H1 (cell line): ENCODE results near the gene PRRX2. TPM values are rescaled to one million over a fixed set of nuclear protein-coding genes. Genes with fewer than 3 reads are reported as not detected.

Source experiments
- CTCF ChIA-PET: fragments of 300-600 bp; sonication (Branson Sonifier 250); formaldehyde crosslinking; loops from one replicate; lab custom pipeline; 2021; ENCODE audit not compliant: partially characterized antibody; lab: Charles Lee
- POLR2A ChIA-PET: fragments of 300-600 bp; sonication (Branson Sonifier 250); formaldehyde crosslinking; loops from one replicate; lab custom pipeline; 2021; ENCODE audit warnings: inconsistent platforms; ENCODE audit not compliant: partially characterized antibody; lab: Charles Lee
- DNase-seq, 2 experiments: peaks; one replicate each; pipeline versions ENCODE4 v3.0.0 to v3.0.0-alpha.2; 2010 to 2022; ENCODE audit warnings: low spot score in 2 of 2, low read depth in 1 of 2, mixed read lengths in 1 of 2
- FAIRE-seq: peaks from 2 replicates; lab custom pipeline; 2011; peaks lifted over from hg19 to GRCh38; lab: Jason Lieb, UNC
- H2AFZ ChIP-seq: 2 replicates; pipeline ENCODE4 v1.8.1; 2012; ENCODE audit warnings: low read length, inconsistent platforms
- H2AK5ac ChIP-seq: 2 replicates; pipeline ENCODE4 v1.6.1; 2013; ENCODE audit warnings: low read depth, low read length
- H2BK120ac ChIP-seq: replicated peaks from 2 replicates; pipeline ENCODE3; 2013; ENCODE audit warnings: low read depth, low read length, inconsistent platforms
- H2BK12ac ChIP-seq: 2 replicates; pipeline ENCODE4 v1.6.1; 2013; ENCODE audit warnings: low read depth, low read length
- H2BK15ac ChIP-seq: 2 replicates; pipeline ENCODE4 v1.6.1; 2013; ENCODE audit warnings: low read length
- H2BK20ac ChIP-seq: 2 replicates; pipeline ENCODE4 v1.6.1; 2013; ENCODE audit warnings: low read length
- H2BK5ac ChIP-seq: 2 replicates; pipeline ENCODE4 v1.6.1; 2013; ENCODE audit warnings: low read depth, low read length
- H3K14ac ChIP-seq: 2 replicates; pipeline ENCODE4 v1.6.1; 2013; ENCODE audit warnings: inconsistent platforms; ENCODE audit not compliant: insufficient read length
- H3K18ac ChIP-seq: 2 replicates; pipeline ENCODE4 v1.6.1; 2013; ENCODE audit warnings: low read length; ENCODE audit errors: extremely low read depth
- H3K23ac ChIP-seq: 2 replicates; pipeline ENCODE4 v1.6.1; 2013; ENCODE audit warnings: inconsistent platforms; ENCODE audit not compliant: insufficient read length
- H3K23me2 ChIP-seq: 2 replicates; pipeline ENCODE4 v1.6.1; 2013; ENCODE audit warnings: low read depth, low read length
- H3K27ac ChIP-seq: 2 replicates; pipeline ENCODE4 v1.6.1; 2011; ENCODE audit warnings: low read depth, low read length, inconsistent platforms
- H3K27me3 ChIP-seq, 4 experiments: replicated peaks in 1 of 4; 1 replicate in 1 of 4; 2 replicates in 3 of 4; pipeline versions ENCODE4 v1.6.1 to v1.8.1; 2011 to 2013; ENCODE audit warnings: low read length in 3 of 4, mild to moderate bottlenecking in 3 of 4, inconsistent platforms in 2 of 4, mixed read lengths in 2 of 4, moderate library complexity in 1 of 4; ENCODE audit not compliant: control insufficient read depth in 3 of 4, insufficient read depth in 3 of 4; ENCODE audit errors: extremely low read depth in 1 of 4
- H3K36me3 ChIP-seq, 4 experiments: 2 replicates each; pipeline versions ENCODE4 v1.6.1 to v1.8.1; 2011 to 2013; ENCODE audit warnings: mild to moderate bottlenecking in 4 of 4, low read length in 3 of 4, moderate library complexity in 2 of 4, control low read depth in 1 of 4, inconsistent platforms in 1 of 4; ENCODE audit not compliant: insufficient read depth in 4 of 4, control insufficient read depth in 2 of 4
- H3K4ac ChIP-seq: replicated peaks from 2 replicates; pipeline ENCODE3; 2013; ENCODE audit warnings: low read length, low read depth, mixed read lengths, inconsistent platforms; ENCODE audit not compliant: insufficient read length
- H3K4me1 ChIP-seq, 4 experiments: replicated peaks in 1 of 4; 1 replicate in 1 of 4; 2 replicates in 3 of 4; pipeline versions ENCODE4 v1.6.1 to v1.8.1; 2011 to 2013; ENCODE audit warnings: low read length in 3 of 4, inconsistent platforms in 2 of 4, mixed read lengths in 1 of 4; ENCODE audit not compliant: insufficient read depth in 4 of 4, control insufficient read depth in 3 of 4
- H3K4me2 ChIP-seq, 2 experiments: 2 replicates each; pipeline versions ENCODE4 v1.6.1 to v1.8.1; 2011 to 2013; ENCODE audit warnings: low read depth in 2 of 2, low read length in 2 of 2, control low read depth in 1 of 2, inconsistent platforms in 1 of 2, mild to moderate bottlenecking in 1 of 2; ENCODE audit not compliant: insufficient read depth in 1 of 2
- H3K4me3 ChIP-seq, 4 experiments: fragments of 200-600, 300-600 bp in 1 of 4; sonication (generic), shearing (Covaris generic), sonication (Bioruptor Twin) in 1 of 4; 2 replicates each; pipeline versions ENCODE4 v1.5.1 to v1.8.1; 2011 to 2016; ENCODE audit warnings: low read length in 4 of 4, low read depth in 3 of 4, control low read depth in 2 of 4, inconsistent platforms in 2 of 4, mild to moderate bottlenecking in 2 of 4, mixed read lengths in 1 of 4, moderate library complexity in 1 of 4; ENCODE audit not compliant: insufficient read depth in 2 of 4; ENCODE audit errors: extremely low read depth in 1 of 4
- H3K56ac ChIP-seq: replicated peaks from 2 replicates; pipeline ENCODE3; 2013; ENCODE audit warnings: low read depth, mild to moderate bottlenecking, mixed read lengths, low read length, inconsistent platforms; ENCODE audit not compliant: insufficient read length
- H3K79me1 ChIP-seq: 2 replicates; pipeline ENCODE4 v1.6.1; 2013; ENCODE audit warnings: low read depth, low read length, control low read depth
- H3K79me2 ChIP-seq, 2 experiments: 2 replicates each; pipeline versions ENCODE4 v1.6.1 to v1.8.1; 2012 to 2013; ENCODE audit warnings: low read length in 2 of 2, mild to moderate bottlenecking in 2 of 2, inconsistent platforms in 1 of 2; ENCODE audit not compliant: insufficient read depth in 2 of 2, control insufficient read depth in 1 of 2
- H3K9ac ChIP-seq, 4 experiments: replicated peaks in 1 of 4; 1 replicate in 1 of 4; 2 replicates in 3 of 4; pipeline versions ENCODE4 v1.6.1 to v1.8.1; 2011 to 2013; ENCODE audit warnings: low read depth in 3 of 4, low read length in 3 of 4, control low read depth in 2 of 4, mild to moderate bottlenecking in 2 of 4, moderate library complexity in 2 of 4, inconsistent platforms in 1 of 4; ENCODE audit errors: extremely low read depth in 1 of 4
- H3K9me3 ChIP-seq, 2 experiments: 2 replicates each; pipeline versions ENCODE4 v1.6.1 to v1.8.1; 2012 to 2013; ENCODE audit warnings: mild to moderate bottlenecking in 2 of 2, moderate library complexity in 2 of 2, control low read depth in 1 of 2, inconsistent platforms in 1 of 2, low read depth in 1 of 2, low read length in 1 of 2, mixed read lengths in 1 of 2; ENCODE audit not compliant: insufficient read depth in 2 of 2
- H4K20me1 ChIP-seq, 2 experiments: replicated peaks in 1 of 2; 2 replicates each; pipeline versions ENCODE3 to v1.8.1; 2011 to 2013; ENCODE audit warnings: inconsistent platforms in 2 of 2, low read length in 2 of 2, mild to moderate bottlenecking in 1 of 2; ENCODE audit not compliant: insufficient read depth in 2 of 2, control insufficient read depth in 1 of 2
- H4K5ac ChIP-seq: 2 replicates; pipeline ENCODE4 v1.6.1; 2013; ENCODE audit warnings: low read length, low read depth, mixed read lengths, inconsistent platforms; ENCODE audit not compliant: insufficient read length
- H4K8ac ChIP-seq: 2 replicates; pipeline ENCODE4 v1.8.0; 2013; ENCODE audit warnings: mild to moderate bottlenecking, moderate library complexity, low read length, inconsistent platforms; ENCODE audit not compliant: insufficient read depth; ENCODE audit errors: extremely low read depth
- H4K91ac ChIP-seq: replicated peaks from 2 replicates; pipeline ENCODE3; 2013; ENCODE audit warnings: low read length, mixed read lengths, inconsistent platforms; ENCODE audit not compliant: insufficient read length
- CBX8 ChIP-seq: fragments of 300-800, 300-1000 bp; sonication (generic); IDR thresholded peaks from 2 replicates; pipeline ENCODE4 v1.7.1; 2016; ENCODE audit warnings: low read depth, low read length, borderline replicate concordance
- CTCF ChIP-seq, 3 experiments: IDR thresholded peaks; 1 replicate in 2 of 3; 2 replicates in 1 of 3; pipeline versions ENCODE4 v1.5.1 to v1.6.1; 2011; ENCODE audit warnings: low read length in 3 of 3, mild to moderate bottlenecking in 3 of 3, inconsistent platforms in 2 of 3, low read depth in 1 of 3, moderate library complexity in 1 of 3; ENCODE audit not compliant: insufficient read depth in 1 of 3; ENCODE audit errors: control extremely low read depth in 1 of 3
- E2F6 ChIP-seq: IDR thresholded peaks from 2 replicates; pipeline ENCODE4 v1.6.1; 2012; ENCODE audit warnings: inconsistent platforms
- GABPA ChIP-seq: IDR thresholded peaks from 2 replicates; pipeline ENCODE4 v1.6.1; 2011; ENCODE audit warnings: mild to moderate bottlenecking, low read length, moderate library complexity, borderline replicate concordance; ENCODE audit not compliant: insufficient read depth
- MAFK ChIP-seq: IDR thresholded peaks from 2 replicates; pipeline ENCODE4 v1.6.1; 2012; ENCODE audit warnings: low read depth, mild to moderate bottlenecking, improper control_type of control experiment, low read length
- RNF2 ChIP-seq: fragments of 200-900, 300-1000 bp; sonication (generic); IDR thresholded peaks from 2 replicates; pipeline ENCODE4 v1.7.1; 2016; ENCODE audit warnings: borderline replicate concordance, low read depth, mild to moderate bottlenecking, antibody characterized with exemption, low read length; ENCODE audit not compliant: poor library complexity, severe bottlenecking; ENCODE audit errors: missing control alignments
- SIX5 ChIP-seq: IDR thresholded peaks from 2 replicates; pipeline ENCODE4 v1.6.1; 2011; ENCODE audit warnings: mild to moderate bottlenecking, low read depth, low read length
- SP1 ChIP-seq: IDR thresholded peaks from 2 replicates; pipeline ENCODE4 v1.6.1; 2011; ENCODE audit warnings: low read depth, low read length
- YY1 ChIP-seq: IDR thresholded peaks from 2 replicates; pipeline ENCODE4 v1.6.1; 2011; ENCODE audit warnings: low read depth, mild to moderate bottlenecking, low read length
- WGBS, 2 experiments: shearing (Covaris generic) in 1 of 2; methylation state at CpG; one replicate each; pipeline versions ENCODE4 v1.1.6 to v1.1.7; 2013 to 2015; ENCODE audit warnings: low lambda C conversion rate in 2 of 2, mixed read lengths in 2 of 2, inconsistent platforms in 1 of 2, low coverage in 1 of 2, missing lambda C conversion rate in 1 of 2; ENCODE audit not compliant: insufficient replicate concordance in 2 of 2, insufficient coverage in 1 of 2, insufficient read length in 1 of 2; ENCODE audit errors: extremely low coverage in 1 of 2, missing lambda C conversion rate in 1 of 2; 5-methylcytosine and 5-hydroxymethylcytosine counted together
- polyA plus RNA-seq, 7 experiments: library from polyadenylated mRNA; depleted of rRNA in 3 of 7; stranded (reverse) in 5 of 7; unstranded in 2 of 7; fragments of >200 nt in 5 of 7; fragments of 200-250 nt in 2 of 7; gene quantifications; 1 replicate in 5 of 7; 2 replicates in 1 of 7; 4 replicates in 1 of 7; pipeline versions ENCODE4 v1.2.1 to v1.2.3, GENCODE V29; 2011 to 2013; ENCODE audit warnings: missing spikeins in 2 of 7, mixed read lengths in 2 of 7
- total RNA-seq: library from RNA; stranded (reverse); fragmentation: NEBNext Ultra II Directional; extraction: Animal tissue kit (Norgen Biotek cat#: 25700); gene quantifications from 2 replicates; pipeline ENCODE4 v1.2.1, GENCODE V29; 2021

Gene PRRX2
- total and polyA plus RNA-seq, 2 of the 8 experiments (the other 6 are each of a cell fraction or from before 2014, with no cell fraction given) = 5.8 to 9.2 TPM

- Histone ChIP-seq H3K23me2 (no peaks in the 10 kb centered on the region), H3K27ac (no peak overlapping the region), H2AK5ac (no peak overlapping the region), H2AFZ (no peak overlapping the region), H3K23ac (no peak overlapping the region), H4K5ac (no peak overlapping the region), H2BK15ac (no peak overlapping the region), H4K8ac (peak overlapping the region; percentile 9; the same call in 1 of the 2 replicates), H3K27me3 (peaks cover 0 to 4% (median 0%) of the 10 kb centered on the region in 4 experiments; a peak in 1 of 7 replicates), H3K4me1 (peaks cover 0 to 3% (median 0%) of the 10 kb centered on the region in 4 experiments; a peak in 1 of 7 replicates), H2BK5ac (no peak overlapping the region), H2BK120ac (no peak overlapping the region), H3K79me1 (no peaks in the 10 kb centered on the region), H2BK20ac (no peak overlapping the region), H3K4me2 (no peak overlapping the region), H3K56ac (no peak overlapping the region), H4K20me1 (peaks cover 0 to 2% of the 10 kb centered on the region in 2 experiments), H2BK12ac (no peak overlapping the region), H3K36me3 (no peaks in the 10 kb centered on the region), H3K4me3 (no peak overlapping the region), H3K79me2 (no peaks in the 10 kb centered on the region), H3K18ac (no peak overlapping the region), H3K9ac (no peak overlapping the region), H3K9me3 (no peaks in the 10 kb centered on the region), H3K14ac (no peak overlapping the region), H3K4ac (no peak overlapping the region), H4K91ac (no peak overlapping the region)
- 76% methylated on average over 17 of the region's 38 CpGs; no CpG with 5 or more reads in 1 of the 2 experiments for WGBS, 2 experiments
- DNase-seq = peak in 1 of 2 experiments; percentile 88
- POLR2A ChIA-PET = interaction anchor here (0.7 kb wide), 1 partner anchor 125 kb away, joined by 3 read pairs; no protein-coding TSS in a partner anchor
- FAIRE-seq = no peak
- CTCF ChIA-PET = interaction anchor here (0.6 to 11.8 kb wide), 14 partner anchors 9 to 1239 kb away, joined by 3 to 189 read pairs (median 4); no protein-coding TSS in a partner anchor
- TF ChIP-seq SP1 (no peak), CTCF (IDR thresholded peaks at IDR 0.05; ENCODE audit: control extremely low read depth in 1 of 3, insufficient read depth in 1 of 3, low read depth in 1 of 3, low read length in 3 of 3) (peak; percentile 72 to 79 (median 75)), MAFK (no peak), RNF2 (no peak), CBX8 (no peak), YY1 (no peak), GABPA (0 out of 2 replicates have a peak, but pooled peaks have one; percentile 12), E2F6 (peak; percentile 90), SIX5 (no peak)
Observed at GRCh38 chr9:129719135-129719534, 53.7 kb downstream of the PRRX2 start.
